OCI-LY3 (cell line): Measurements from ENCODE around the gene NCAPG.

ENCODE experiments used
- H2AFZ ChIP-seq: fragments of 200-600, 300-600 bp; shearing (Covaris generic); 2 replicates; pipeline ENCODE4 v1.6.0; 2014; ENCODE audit warnings: antibody characterized with exemption, low read depth, low read length
- H3K27ac ChIP-seq: fragments of 200-600, 300-600 bp; sonication (generic); 2 replicates; pipeline ENCODE4 v1.5.1; 2014; ENCODE audit warnings: mild to moderate bottlenecking, low read length, moderate library complexity, mixed read lengths
- H3K27me3 ChIP-seq: fragments of 200-600, 300-600 bp; sonication (generic); 2 replicates; pipeline ENCODE4 v1.6.1; 2014; ENCODE audit warnings: low read depth, low read length, mixed read lengths
- H3K36me3 ChIP-seq: fragments of 200-600, 300-600 bp; sonication (generic); replicated peaks from 2 replicates; pipeline ENCODE3; 2014; ENCODE audit warnings: low read depth, low read length, mixed read lengths
- H3K4me1 ChIP-seq: fragments of 300-600, 200-600 bp; sonication (generic); 2 replicates; pipeline ENCODE4 v1.6.1; 2014; ENCODE audit warnings: low read length, mixed read lengths
- H3K4me2 ChIP-seq: fragments of 200-600, 300-600 bp; sonication (generic); 2 replicates; pipeline ENCODE4 v1.6.1; 2014; ENCODE audit warnings: low read length, mixed read lengths
- H3K4me3 ChIP-seq: fragments of 300-600, 200-600 bp; sonication (generic); 2 replicates; pipeline ENCODE4 v1.5.1; 2014; ENCODE audit warnings: antibody characterized with exemption, mild to moderate bottlenecking, low read length, moderate library complexity
- H3K79me2 ChIP-seq: fragments of 300-600, 200-600 bp; shearing (Covaris generic); 2 replicates; pipeline ENCODE4 v1.6.1; 2014; ENCODE audit warnings: mild to moderate bottlenecking, low read length, mixed read lengths
- H3K9ac ChIP-seq: fragments of 300-600, 200-600 bp; shearing (Covaris generic); 2 replicates; pipeline ENCODE4 v1.6.0; 2014; ENCODE audit warnings: mild to moderate bottlenecking, low read length, moderate library complexity
- H3K9me3 ChIP-seq: fragments of 200-600, 300-600 bp; shearing (Covaris generic); 2 replicates; pipeline ENCODE4 v1.6.1; 2014; ENCODE audit warnings: low read length, mixed read lengths; ENCODE audit not compliant: insufficient read depth
- H4K20me1 ChIP-seq: fragments of 200-600, 300-600 bp; sonication (generic); 2 replicates; pipeline ENCODE4 v1.6.1; 2016; ENCODE audit warnings: low read length, mixed read lengths; ENCODE audit not compliant: insufficient read depth
- CTCF ChIP-seq: fragments of 200-600, 300-600 bp; sonication (generic); IDR thresholded peaks from 2 replicates; pipeline ENCODE4 v1.5.1; 2014; ENCODE audit warnings: antibody characterized with exemption, low read length, low read depth
- EZH2phosphoT487 ChIP-seq: fragments of 200-600 bp; shearing (Covaris generic); IDR thresholded peaks from 2 replicates; pipeline ENCODE4 v1.6.1; 2018; ENCODE audit warnings: antibody characterized with exemption, mixed run types, low read depth

Gene NCAPG

GRCh38 chr4:17763416-17763815 lies 47.4 kb upstream of the NCAPG start:
- H3K4me3 ChIP-seq, result no peak overlapping the region
- H3K36me3 ChIP-seq, result no peaks in the 10 kb centered on the region
- no peak overlapping the region for H3K4me2 ChIP-seq
- no peak overlapping the region for H3K9ac ChIP-seq
- no peaks in the 10 kb centered on the region for H3K79me2 ChIP-seq
- H3K4me1 ChIP-seq, result no peaks in the 10 kb centered on the region
- H3K27me3 ChIP-seq, result no peaks in the 10 kb centered on the region
- H2AFZ ChIP-seq, result no peak overlapping the region
- H3K9me3 ChIP-seq, result no peaks in the 10 kb centered on the region
- H4K20me1 ChIP-seq, result no peaks in the 10 kb centered on the region
- H3K27ac ChIP-seq, result no peak overlapping the region
- TF ChIP-seq EZH2phosphoT487, result no peak
- TF ChIP-seq CTCF, result no peak

GRCh38 chr4:17763931-17764330 lies 46.8 kb upstream of the NCAPG start:
- H3K9me3 ChIP-seq, result no peaks in the 10 kb centered on the region
- no peaks in the 10 kb centered on the region for H4K20me1 ChIP-seq
- H3K4me1 ChIP-seq, result no peaks in the 10 kb centered on the region
- H3K4me2 ChIP-seq, result no peak overlapping the region
- no peak overlapping the region for H3K4me3 ChIP-seq
- no peak for TF ChIP-seq EZH2phosphoT487
- no peaks in the 10 kb centered on the region for H3K36me3 ChIP-seq
- H2AFZ ChIP-seq, result no peak overlapping the region
- H3K79me2 ChIP-seq, result no peaks in the 10 kb centered on the region
- no peak overlapping the region for H3K9ac ChIP-seq
- H3K27ac ChIP-seq, result no peak overlapping the region
- H3K27me3 ChIP-seq, result no peaks in the 10 kb centered on the region

- no peak overlapping the region for H2AFZ ChIP-seq
- H3K4me1 ChIP-seq, result no peaks in the 10 kb centered on the region
- no peaks in the 10 kb centered on the region for H3K79me2 ChIP-seq
- TF ChIP-seq CTCF (no peak), EZH2phosphoT487 (no peak)
- H3K27me3 ChIP-seq, result no peaks in the 10 kb centered on the region
- H3K9me3 ChIP-seq, result no peaks in the 10 kb centered on the region
- no peaks in the 10 kb centered on the region for H4K20me1 ChIP-seq
- H3K4me3 ChIP-seq, result no peak overlapping the region
- no peak overlapping the region for H3K4me2 ChIP-seq
- no peak overlapping the region for H3K9ac ChIP-seq
- H3K27ac ChIP-seq, result no peak overlapping the region
- no peaks in the 10 kb centered on the region for H3K36me3 ChIP-seq
Measured at GRCh38 chr4:17765514-17766286, 45.1 kb upstream of the NCAPG start.

- no peak for TF ChIP-seq EZH2phosphoT487
- TF ChIP-seq CTCF, result no peak
- H3K4me2 ChIP-seq, result no peak overlapping the region
- no peaks in the 10 kb centered on the region for H4K20me1 ChIP-seq
- no peak overlapping the region for H3K9ac ChIP-seq
- no peaks in the 10 kb centered on the region for H3K79me2 ChIP-seq
- H3K4me3 ChIP-seq, result no peak overlapping the region
- no peaks in the 10 kb centered on the region for H3K36me3 ChIP-seq
- no peaks in the 10 kb centered on the region for H3K4me1 ChIP-seq
- H3K27me3 ChIP-seq, result no peaks in the 10 kb centered on the region
- H3K27ac ChIP-seq, result no peak overlapping the region
- no peak overlapping the region for H2AFZ ChIP-seq
- no peaks in the 10 kb centered on the region for H3K9me3 ChIP-seq
Measured at GRCh38 chr4:17766826-17767458, 43.8 kb upstream of the NCAPG start.
